Measurements from ENCODE around the gene C9orf85.

The C9orf85 gene

DNA sequence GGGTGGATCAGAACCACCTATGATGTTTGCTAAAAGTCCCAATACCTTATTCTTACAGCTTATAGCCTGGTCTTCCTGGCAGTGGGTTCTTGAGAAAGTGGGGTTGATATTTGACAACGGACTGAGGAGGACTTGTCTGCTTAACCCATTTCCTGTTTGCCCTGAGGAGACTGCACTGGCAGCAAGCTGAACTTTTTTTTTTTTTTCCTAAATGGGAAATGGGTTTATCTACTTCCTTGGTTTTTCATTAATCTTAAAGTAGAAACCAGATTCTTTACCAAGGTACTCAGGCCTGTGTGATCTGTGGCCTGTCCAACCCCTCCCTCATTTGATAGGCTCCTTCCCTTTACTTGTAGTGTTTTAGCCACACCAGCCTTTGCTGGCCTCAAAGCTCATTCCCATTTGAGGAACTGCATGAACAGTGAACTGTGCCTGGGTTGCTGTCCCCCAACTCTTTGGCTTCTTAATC is 101.9 kb downstream of the C9orf85 start:
- no peak for DNase-seq

DNA sequence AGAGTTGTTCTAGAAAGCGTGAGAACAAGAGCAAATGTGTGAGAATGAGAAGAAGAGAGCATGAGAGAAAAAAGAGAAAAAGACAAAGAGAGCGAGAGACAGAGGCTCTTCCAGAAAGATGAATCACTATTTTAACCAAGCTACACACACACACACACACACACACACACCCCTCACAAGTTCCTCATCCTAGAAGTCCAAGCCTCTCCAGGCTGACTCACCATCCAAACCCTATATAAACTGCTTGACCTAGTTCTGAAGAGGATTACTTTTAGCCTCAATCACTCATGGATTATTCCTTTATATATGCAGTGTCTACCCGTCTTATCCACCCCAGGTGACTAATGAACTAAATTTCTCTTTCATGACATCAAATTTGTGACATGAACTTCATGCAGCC is 111.4 kb downstream of the C9orf85 start:
- DNase-seq = no peak
